HCT116 (cell line): ENCODE measurements around the gene SOX30.

ENCODE experiments used
- CTCF ChIP-seq, 3 experiments: fragments of 200-600 bp in 1 of 3; sonication (generic) in 1 of 3; IDR thresholded peaks in 2 of 3; conservative IDR thresholded peaks in 1 of 3; 2 replicates each; pipeline ENCODE4 v1.5.1; 2012 to 2017; ENCODE audit warnings: low read depth in 2 of 3, low read length in 2 of 3, antibody characterized with exemption in 1 of 3, borderline replicate concordance in 1 of 3, control low read depth in 1 of 3, mild to moderate bottlenecking in 1 of 3, mixed read lengths in 1 of 3, mixed run types in 1 of 3, moderate library complexity in 1 of 3; ENCODE audit not compliant: insufficient read depth in 1 of 3
- EZH2 ChIP-seq: fragments of 200-600 bp; sonication (generic); IDR thresholded peaks from 2 replicates; pipeline ENCODE4 v1.6.1; 2017; ENCODE audit warnings: antibody characterized with exemption, mixed run types
- JUND ChIP-seq: IDR thresholded peaks from 2 replicates; pipeline ENCODE4 v1.6.1; 2012
- ZFX ChIP-seq: fragments of 450-650 bp; IDR thresholded peaks from 2 replicates; pipeline ENCODE4 v1.6.1; 2017

GRCh38 chr5:157599565-157599964, 52.7 kb downstream of the SOX30 start:
- no peak for TF ChIP-seq EZH2
- no peak for TF ChIP-seq ZFX
- no peak for TF ChIP-seq JUND
- no peak for TF ChIP-seq CTCF (IDR thresholded peaks at IDR 0.05 in 2 of 3, conservative IDR thresholded peaks at IDR 0.05 in 1 of 3; ENCODE audit: borderline replicate concordance in 1 of 3, insufficient read depth in 1 of 3, low read depth in 2 of 3, low read length in 2 of 3)
